Measurements from ENCODE around the gene IDI1.
"Not testable (repeated sequence)": the region's sequence is repeated elsewhere in the genome, so short reads cannot be mapped to it uniquely, and the experiment has no call there.

The IDI1 gene

GRCh38 chr10:1033601-1034000 is 15.3 kb downstream of the IDI1 start:
- no peak for DNase-seq

DNA sequence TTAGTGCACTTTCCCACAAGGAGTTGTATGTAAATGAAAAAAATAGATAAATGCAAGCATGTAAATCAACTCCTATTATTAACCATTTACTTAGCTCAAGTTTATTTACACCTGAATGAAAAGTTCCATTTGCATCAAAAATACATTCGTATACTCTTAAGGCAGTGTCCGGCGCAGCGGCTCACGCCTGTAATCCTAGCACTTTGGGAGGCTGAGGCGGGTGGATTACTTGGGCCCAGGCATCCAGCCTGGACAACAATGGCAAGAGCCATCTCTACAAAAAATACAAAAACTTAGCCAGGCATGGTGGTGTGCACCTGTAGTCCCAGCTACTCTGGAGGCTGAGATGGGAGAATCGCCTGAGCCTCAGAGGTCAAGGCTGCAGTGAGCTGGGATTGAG is 19.1 kb downstream of the IDI1 start:
- no peak for DNase-seq

- DNase-seq: no peak
These were observed 22.3 kb downstream of the IDI1 start for GRCh38 chr10:1026578-1026977.

DNA sequence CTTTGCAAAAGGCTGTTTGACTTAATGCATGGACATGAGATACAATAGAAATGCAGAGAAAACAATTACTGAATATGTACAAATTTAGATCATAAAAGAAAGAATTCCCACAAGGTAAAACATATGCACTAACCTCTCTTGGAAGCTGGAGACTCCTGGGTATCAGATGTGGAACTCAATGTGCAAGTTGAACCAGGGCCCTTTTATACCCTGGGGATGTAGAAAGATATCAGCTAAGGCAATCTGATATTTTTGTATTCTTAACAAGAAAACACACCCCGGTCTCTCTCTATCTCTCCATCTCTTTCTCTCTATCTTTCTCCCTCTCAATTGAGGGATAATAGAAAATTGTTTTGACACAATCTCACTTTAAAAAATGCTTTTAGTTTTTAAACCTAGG is 23.2 kb downstream of the IDI1 start, which contains the start of gene IDI2:
Gene IDI2, minus strand, starts transcription at position 177 of the 400 bp plus-strand sequence. CDS start 1,136 bp downstream, outside the sequence.
- DNase-seq: no peak

GRCh38 chr10:1024103-1024502 is 24.8 kb downstream of the IDI1 start:
- DNase-seq: no peak

GRCh38 chr10:1022413-1022812 is 26.5 kb downstream of the IDI1 start:
- DNase-seq: no peak

- DNase-seq: no peak
These were observed 28.0 kb downstream of the IDI1 start for GRCh38 chr10:1020958-1021357.

DNA sequence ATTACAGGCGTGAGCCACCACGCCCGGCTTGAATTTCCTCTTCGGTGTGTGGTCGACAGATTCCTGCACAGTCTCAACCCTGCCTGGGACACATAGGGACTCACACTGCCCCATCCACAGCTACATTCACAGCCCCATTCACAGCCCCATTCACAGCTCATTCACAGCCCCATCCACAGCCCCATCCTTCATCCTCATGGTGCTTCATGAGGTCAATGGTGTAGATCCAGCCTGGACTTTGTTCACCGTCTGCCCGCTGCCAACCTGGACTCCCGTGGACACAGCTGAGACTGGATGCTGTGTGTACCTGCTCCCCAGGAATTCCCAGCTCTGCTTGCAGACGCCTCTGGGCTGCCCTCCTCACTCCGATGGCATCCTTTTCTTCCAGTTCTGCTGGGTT is 28.5 kb downstream of the IDI1 start:
- no peak for DNase-seq

GRCh38 chr10:1019362-1019761 is 29.6 kb downstream of the IDI1 start:
- no peak for DNase-seq

DNA sequence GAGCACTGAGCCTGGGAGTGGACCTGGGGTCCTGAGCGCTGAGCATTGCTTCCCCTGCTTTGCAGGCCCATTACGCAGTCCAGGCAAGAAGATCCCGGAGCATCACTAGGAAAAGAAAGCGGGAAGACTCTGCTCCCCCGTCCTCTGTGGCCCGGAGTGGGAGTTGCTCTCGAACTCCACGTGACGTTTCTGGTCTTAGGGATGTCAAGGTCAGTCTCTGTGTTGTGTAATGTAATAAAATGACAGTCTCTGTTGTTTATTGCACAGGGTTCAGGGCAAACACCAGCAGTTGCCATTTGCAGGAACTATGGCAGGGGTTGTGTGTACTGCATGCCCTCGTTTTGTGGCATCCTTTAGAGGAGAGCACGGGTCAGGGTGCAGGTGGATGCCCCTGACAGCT is 33.2 kb downstream of the IDI1 start:
- DNase-seq: no peak

GRCh38 chr10:1011696-1012095 is 37.2 kb downstream of the IDI1 start:
- no peak for DNase-seq

DNA sequence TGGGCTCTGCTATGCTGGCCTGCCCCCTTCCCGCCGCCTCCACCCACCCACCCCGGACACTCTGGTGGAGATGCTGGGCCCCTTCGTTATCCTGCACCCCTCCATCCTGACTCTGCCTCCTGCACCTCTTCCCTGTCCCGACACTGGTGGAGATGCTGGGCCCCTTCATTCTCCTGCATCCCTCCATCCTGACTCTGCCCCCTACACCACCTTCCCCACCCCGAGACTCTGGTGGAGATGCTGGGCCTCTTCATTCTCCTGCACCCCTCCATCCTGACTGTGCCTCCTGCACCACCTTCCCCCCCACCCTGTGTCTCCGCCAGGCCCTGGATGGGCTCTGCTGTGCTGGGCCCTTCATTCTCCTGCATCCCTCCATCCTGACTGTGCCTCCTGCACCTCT is 38.2 kb downstream of the IDI1 start:
- DNase-seq: peak in 1 of 2 experiments; percentile 15

GRCh38 chr10:1009947-1010346 is 39.0 kb downstream of the IDI1 start:
- DNase-seq: not testable (repeated sequence)

- DNase-seq: peak in 1 of 2 experiments; percentile 18
These were observed 39.8 kb downstream of the IDI1 start for GRCh38 chr10:1009071-1009494.

- DNase-seq: peak in 1 of 2 experiments; percentile 11
These were observed 41.3 kb downstream of the IDI1 start for GRCh38 chr10:1007583-1007982.

DNA sequence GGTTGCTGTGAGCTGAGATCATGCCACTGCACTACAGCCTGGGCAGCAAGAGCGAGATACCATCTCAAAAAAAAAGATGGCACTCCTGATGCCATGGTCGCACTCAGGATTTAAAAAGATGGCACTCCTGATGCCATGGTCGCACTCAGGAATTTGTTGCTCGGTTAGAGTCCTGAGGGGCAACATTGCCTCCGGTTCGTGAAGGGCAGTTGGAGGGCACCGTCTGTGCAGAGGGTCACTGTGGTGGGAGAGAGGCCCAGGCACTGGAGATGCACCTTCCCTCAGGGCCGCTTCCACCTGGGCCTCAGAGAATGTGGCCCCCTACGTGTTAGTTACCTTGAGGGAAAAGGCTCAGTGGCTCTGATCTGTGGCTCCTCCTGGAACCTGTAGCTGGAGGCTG is 42.3 kb downstream of the IDI1 start:
- peak in 1 of 2 experiments; percentile 13 for DNase-seq

GRCh38 chr10:1003884-1004670 is 44.8 kb downstream of the IDI1 start:
- DNase-seq: no peak

GRCh38 chr10:1002425-1003006 is 46.4 kb downstream of the IDI1 start:
- no peak for DNase-seq

GRCh38 chr10:997266-998022 is 51.5 kb downstream of the IDI1 start:
- DNase-seq: peak in 1 of 2 experiments; percentile 14

GRCh38 chr10:996031-996430 is 52.9 kb downstream of the IDI1 start:
- peak in 1 of 2 experiments; percentile 12 for DNase-seq

GRCh38 chr10:995559-995926 is 53.4 kb downstream of the IDI1 start:
- peak in 1 of 2 experiments; percentile 16 for DNase-seq

- DNase-seq: no peak
These were observed 53.9 kb downstream of the IDI1 start for GRCh38 chr10:994836-995558.

- no peak for DNase-seq
These were observed 56.0 kb downstream of the IDI1 start for GRCh38 chr10:992871-993270.
